ENCODE measurements around the gene LRP2.

DNA sequence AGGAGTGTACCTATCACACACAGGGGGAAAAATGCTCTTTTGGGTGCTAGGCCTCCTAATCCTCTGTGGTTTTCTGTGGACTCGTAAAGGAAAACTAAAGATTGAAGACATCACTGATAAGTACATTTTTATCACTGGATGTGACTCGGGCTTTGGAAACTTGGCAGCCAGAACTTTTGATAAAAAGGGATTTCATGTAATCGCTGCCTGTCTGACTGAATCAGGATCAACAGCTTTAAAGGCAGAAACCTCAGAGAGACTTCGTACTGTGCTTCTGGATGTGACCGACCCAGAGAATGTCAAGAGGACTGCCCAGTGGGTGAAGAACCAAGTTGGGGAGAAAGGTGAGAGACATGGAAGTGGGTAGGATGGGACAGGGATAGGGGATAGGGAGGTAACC is 280.8 kb downstream of the LRP2 start:
- TF ChIP-seq, protein P1, sequence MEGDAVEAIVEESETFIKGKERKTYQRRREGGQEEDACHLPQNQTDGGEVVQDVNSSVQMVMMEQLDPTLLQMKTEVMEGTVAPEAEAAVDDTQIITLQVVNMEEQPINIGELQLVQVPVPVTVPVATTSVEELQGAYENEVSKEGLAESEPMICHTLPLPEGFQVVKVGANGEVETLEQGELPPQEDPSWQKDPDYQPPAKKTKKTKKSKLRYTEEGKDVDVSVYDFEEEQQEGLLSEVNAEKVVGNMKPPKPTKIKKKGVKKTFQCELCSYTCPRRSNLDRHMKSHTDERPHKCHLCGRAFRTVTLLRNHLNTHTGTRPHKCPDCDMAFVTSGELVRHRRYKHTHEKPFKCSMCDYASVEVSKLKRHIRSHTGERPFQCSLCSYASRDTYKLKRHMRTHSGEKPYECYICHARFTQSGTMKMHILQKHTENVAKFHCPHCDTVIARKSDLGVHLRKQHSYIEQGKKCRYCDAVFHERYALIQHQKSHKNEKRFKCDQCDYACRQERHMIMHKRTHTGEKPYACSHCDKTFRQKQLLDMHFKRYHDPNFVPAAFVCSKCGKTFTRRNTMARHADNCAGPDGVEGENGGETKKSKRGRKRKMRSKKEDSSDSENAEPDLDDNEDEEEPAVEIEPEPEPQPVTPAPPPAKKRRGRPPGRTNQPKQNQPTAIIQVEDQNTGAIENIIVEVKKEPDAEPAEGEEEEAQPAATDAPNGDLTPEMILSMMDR (IDR thresholded peaks at IDR 0.05), result no peak
- TF ChIP-seq ZFX (IDR thresholded peaks at IDR 0.05; ENCODE audit: borderline replicate concordance), result no peak

Data from 22Rv1 (cell line).